Measurements from ENCODE around the gene LEF1. TPM values are rescaled to one million over a fixed set of nuclear protein-coding genes. Genes with fewer than 3 reads are reported as not detected.
A peak's percentile ranks its signal among the peaks of the same experiment; 100 is the strongest.

The LEF1 gene
- total RNA-seq, 5 donors from 2014 or later (not counting 1 experiment from before 2014, with no cell fraction given) = 412 to 776 (median 500) TPM

- H3K4me3 Mint-ChIP-seq = peak overlapping the region; percentile 75 to 78 (median 77)
- H3K27me3 Mint-ChIP-seq = no peaks in the 10 kb centered on the region
- Histone ChIP-seq H3K36me3 (ENCODE audit: control insufficient read depth in 2 of 2, extremely low read depth in 1 of 2, insufficient read depth in 1 of 2, low read length in 1 of 2) (peaks cover 11 to 54% of the 10 kb centered on the region in 2 donors), H3K9me3 (no peaks in the 10 kb centered on the region), H3K27me3 (replicated peaks in 1 of 2; ENCODE audit: control insufficient read depth in 2 of 2, extremely low read depth in 1 of 2, insufficient read depth in 2 of 2, low read length in 1 of 2) (no peaks in the 10 kb centered on the region), H3K4me1 (ENCODE audit: control insufficient read depth in 1 of 2, extremely low read depth in 1 of 2, insufficient read depth in 2 of 2, low read length in 2 of 2) (peaks cover 55 to 56% of the 10 kb centered on the region in 2 experiments), H3K4me3 (ENCODE audit: control insufficient read depth in 1 of 2, extremely low read depth in 1 of 2, low read length in 1 of 2) (peak overlapping the region in 1 of 2 donors; percentile 25), H3K27ac (ENCODE audit: low read length) (peak overlapping the region; percentile 53)
- CTCF ChIA-PET = interaction anchor here (0.9 to 1.6 kb wide), 2 partner anchors 9 to 61 kb away, joined by 3 read pairs; no protein-coding TSS in a partner anchor
- DNase-seq (peak in 9 of 35 experiments; percentile 15 to 66 (median 32)), ATAC-seq (replicated peaks in 1 of 4) (peak; percentile 11 to 44 (median 24))
- H3K36me3 Mint-ChIP-seq = peaks cover 52% of the 10 kb centered on the region
- H3K27ac Mint-ChIP-seq = peak overlapping the region; percentile 92 to 98
- peaks cover 87 to 89% (median 88%) of the 10 kb centered on the region in 3 donors for H3K4me1 Mint-ChIP-seq
- 17% methylated on average over 2 of the region's 5 CpGs for WGBS (ENCODE audit: insufficient coverage)
- H3K9me3 Mint-ChIP-seq = no peaks in the 10 kb centered on the region
- POLR2A ChIA-PET = no interaction called here
These were observed 119.3 kb downstream of the LEF1 start for GRCh38 chr4:108049406-108049805.

- peak overlapping the region; percentile 75 to 78 (median 77) for H3K4me3 Mint-ChIP-seq
- peak overlapping the region in 1 of 2 donors; percentile 25 for H3K4me3 ChIP-seq (ENCODE audit: control insufficient read depth in 1 of 2, extremely low read depth in 1 of 2, low read length in 1 of 2)
- H3K4me1 ChIP-seq (ENCODE audit: control insufficient read depth in 1 of 2, extremely low read depth in 1 of 2, insufficient read depth in 2 of 2, low read length in 2 of 2) = peaks cover 53 to 55% of the 10 kb centered on the region in 2 experiments
- H3K9me3 ChIP-seq = no peaks in the 10 kb centered on the region
- no peaks in the 10 kb centered on the region for H3K9me3 Mint-ChIP-seq
- DNase-seq = no peak
- POLR2A ChIA-PET = interaction anchor here in 1 of 2 donors (0.5 kb wide), 1 partner anchor 65 kb away, joined by 3 read pairs; no protein-coding TSS in a partner anchor
- peak overlapping the region; percentile 92 to 98 for H3K27ac Mint-ChIP-seq
- H3K27me3 Mint-ChIP-seq = no peaks in the 10 kb centered on the region
- peaks cover 49% of the 10 kb centered on the region for H3K36me3 Mint-ChIP-seq
- H3K27me3 ChIP-seq (replicated peaks in 1 of 2; ENCODE audit: control insufficient read depth in 2 of 2, extremely low read depth in 1 of 2, insufficient read depth in 2 of 2, low read length in 1 of 2) = no peaks in the 10 kb centered on the region
- H3K27ac ChIP-seq (ENCODE audit: low read length) = peak overlapping the region; percentile 53
- H3K4me1 Mint-ChIP-seq = peaks cover 86 to 89% (median 87%) of the 10 kb centered on the region in 3 donors
- 86% methylated on average over 1 of the region's 7 CpGs for WGBS (ENCODE audit: insufficient coverage)
- CTCF ChIA-PET = interaction anchor here (0.9 to 1.6 kb wide), 2 partner anchors 10 to 61 kb away, joined by 3 read pairs; no protein-coding TSS in a partner anchor
- peaks cover 11 to 51% of the 10 kb centered on the region in 2 donors for H3K36me3 ChIP-seq (ENCODE audit: control insufficient read depth in 2 of 2, extremely low read depth in 1 of 2, insufficient read depth in 1 of 2, low read length in 1 of 2)
- ATAC-seq (replicated peaks in 1 of 4) = no peak
These were observed 119.7 kb downstream of the LEF1 start for GRCh38 chr4:108048997-108049396.

GRCh38 chr4:108048157-108048556 lies 120.6 kb downstream of the LEF1 start:
- H3K9me3 Mint-ChIP-seq = no peaks in the 10 kb centered on the region
- peaks cover 50 to 53% of the 10 kb centered on the region in 2 experiments for H3K4me1 ChIP-seq (ENCODE audit: control insufficient read depth in 1 of 2, extremely low read depth in 1 of 2, insufficient read depth in 2 of 2, low read length in 2 of 2)
- H3K27me3 ChIP-seq (replicated peaks in 1 of 2; ENCODE audit: control insufficient read depth in 2 of 2, extremely low read depth in 1 of 2, insufficient read depth in 2 of 2, low read length in 1 of 2) = no peaks in the 10 kb centered on the region
- H3K27ac ChIP-seq (ENCODE audit: low read length) = no peak overlapping the region
- 100% methylated on average over 1 of the region's 6 CpGs for WGBS (ENCODE audit: insufficient coverage)
- H3K4me3 Mint-ChIP-seq = peak overlapping the region in 1 of 3 donors; percentile 77
- peaks cover 43% of the 10 kb centered on the region for H3K36me3 Mint-ChIP-seq
- POLR2A ChIA-PET = interaction anchor here (0.6 to 0.7 kb wide), 4 partner anchors 17 to 671 kb away, joined by 3 to 4 read pairs (median 3); no protein-coding TSS in a partner anchor
- no peak overlapping the region for H3K4me3 ChIP-seq (ENCODE audit: control insufficient read depth in 1 of 2, extremely low read depth in 1 of 2, low read length in 1 of 2)
- CTCF ChIA-PET = interaction anchor here (0.6 to 1.7 kb wide), 4 partner anchors 13 to 1357 kb away, joined by 3 to 6 read pairs (median 4); no protein-coding TSS in a partner anchor
- H3K36me3 ChIP-seq (ENCODE audit: control insufficient read depth in 2 of 2, extremely low read depth in 1 of 2, insufficient read depth in 1 of 2, low read length in 1 of 2) = peaks cover 11 to 43% of the 10 kb centered on the region in 2 donors
- ATAC-seq (replicated peaks in 1 of 4) = no peak
- no peaks in the 10 kb centered on the region for H3K9me3 ChIP-seq
- H3K27me3 Mint-ChIP-seq = no peaks in the 10 kb centered on the region
- no peak for DNase-seq
- peak overlapping the region in 1 of 2 donors; percentile 98 for H3K27ac Mint-ChIP-seq
- H3K4me1 Mint-ChIP-seq = peaks cover 86 to 89% (median 87%) of the 10 kb centered on the region in 3 donors

GRCh38 chr4:108047199-108047598 lies 121.5 kb downstream of the LEF1 start:
- H3K9me3 Mint-ChIP-seq = no peaks in the 10 kb centered on the region
- H3K27ac ChIP-seq (ENCODE audit: low read length) = no peak overlapping the region
- peaks cover 80 to 83% (median 81%) of the 10 kb centered on the region in 3 donors for H3K4me1 Mint-ChIP-seq
- H3K4me3 ChIP-seq (ENCODE audit: control insufficient read depth in 1 of 2, extremely low read depth in 1 of 2, low read length in 1 of 2) = no peak overlapping the region
- peaks cover 36% of the 10 kb centered on the region for H3K36me3 Mint-ChIP-seq
- H3K27me3 Mint-ChIP-seq = no peaks in the 10 kb centered on the region
- H3K36me3 ChIP-seq (ENCODE audit: control insufficient read depth in 2 of 2, extremely low read depth in 1 of 2, insufficient read depth in 1 of 2, low read length in 1 of 2) = peaks cover 11 to 34% of the 10 kb centered on the region in 2 donors
- H3K4me3 Mint-ChIP-seq = no peak overlapping the region
- H3K9me3 ChIP-seq = no peaks in the 10 kb centered on the region
- ATAC-seq (replicated peaks in 1 of 4) = no peak
- POLR2A ChIA-PET = interaction anchor here in 1 of 2 donors (0.6 kb wide), 1 partner anchor 20 kb away, joined by 4 read pairs; no protein-coding TSS in a partner anchor
- CTCF ChIA-PET = interaction anchor here in 1 of 2 donors (0.8 to 1.7 kb wide), 2 partner anchors 12 to 17 kb away, joined by 3 to 6 read pairs; no protein-coding TSS in a partner anchor
- H3K27ac Mint-ChIP-seq = peak overlapping the region in 1 of 2 donors; percentile 50
- peaks cover 45 to 48% of the 10 kb centered on the region in 2 experiments for H3K4me1 ChIP-seq (ENCODE audit: control insufficient read depth in 1 of 2, extremely low read depth in 1 of 2, insufficient read depth in 2 of 2, low read length in 2 of 2)
- no peaks in the 10 kb centered on the region for H3K27me3 ChIP-seq (replicated peaks in 1 of 2; ENCODE audit: control insufficient read depth in 2 of 2, extremely low read depth in 1 of 2, insufficient read depth in 2 of 2, low read length in 1 of 2)
- WGBS (ENCODE audit: insufficient coverage) = no CpG with 5 or more reads among the region's 2 CpGs
- no peak for DNase-seq

GRCh38 chr4:108045687-108046024 lies 123.1 kb downstream of the LEF1 start:
- no peaks in the 10 kb centered on the region for H3K9me3 Mint-ChIP-seq
- POLR2A ChIA-PET = no interaction called here
- Histone ChIP-seq H3K27ac (ENCODE audit: low read length) (peak overlapping the region; percentile 56), H3K9me3 (no peaks in the 10 kb centered on the region), H3K4me3 (ENCODE audit: control insufficient read depth in 1 of 2, extremely low read depth in 1 of 2, low read length in 1 of 2) (no peak overlapping the region), H3K27me3 (replicated peaks in 1 of 2; ENCODE audit: control insufficient read depth in 2 of 2, extremely low read depth in 1 of 2, insufficient read depth in 2 of 2, low read length in 1 of 2) (no peaks in the 10 kb centered on the region), H3K36me3 (ENCODE audit: control insufficient read depth in 2 of 2, extremely low read depth in 1 of 2, insufficient read depth in 1 of 2, low read length in 1 of 2) (peaks cover 11 to 28% of the 10 kb centered on the region in 2 donors), H3K4me1 (ENCODE audit: control insufficient read depth in 1 of 2, extremely low read depth in 1 of 2, insufficient read depth in 2 of 2, low read length in 2 of 2) (peaks cover 31 to 35% of the 10 kb centered on the region in 2 experiments)
- H3K27me3 Mint-ChIP-seq = no peaks in the 10 kb centered on the region
- peak overlapping the region; percentile 77 to 81 for H3K27ac Mint-ChIP-seq
- peaks cover 65 to 68% (median 66%) of the 10 kb centered on the region in 3 donors for H3K4me1 Mint-ChIP-seq
- H3K4me3 Mint-ChIP-seq = peak overlapping the region in 1 of 3 donors; percentile 48
- 75% methylated on average over 2 of the region's 3 CpGs for WGBS (ENCODE audit: insufficient coverage)
- peak in 3 of 4 experiments; percentile 26 to 63 (median 34) for ATAC-seq (replicated peaks in 1 of 4)
- H3K36me3 Mint-ChIP-seq = peaks cover 28% of the 10 kb centered on the region
- peak in 4 of 35 experiments; percentile 14 to 48 (median 21) for DNase-seq
- CTCF ChIA-PET = no interaction called here

GRCh38 chr4:108044951-108045686 lies 123.6 kb downstream of the LEF1 start:
- peaks cover 11 to 28% of the 10 kb centered on the region in 2 donors for H3K36me3 ChIP-seq (ENCODE audit: control insufficient read depth in 2 of 2, extremely low read depth in 1 of 2, insufficient read depth in 1 of 2, low read length in 1 of 2)
- Mint-ChIP-seq H3K9me3 (no peaks in the 10 kb centered on the region), H3K27ac (peak overlapping the region; percentile 77 to 81), H3K36me3 (peaks cover 28% of the 10 kb centered on the region), H3K27me3 (no peaks in the 10 kb centered on the region), H3K4me1 (peaks cover 60 to 63% (median 60%) of the 10 kb centered on the region in 3 donors), H3K4me3 (peak overlapping the region in 1 of 3 donors; percentile 48)
- H3K9me3 ChIP-seq = no peaks in the 10 kb centered on the region
- no peak overlapping the region for H3K27ac ChIP-seq (ENCODE audit: low read length)
- ChIA-PET POLR2A (no interaction called here), CTCF (interaction anchor here in 1 of 2 donors (0.6 kb wide), 1 partner anchor 570 kb away, joined by 3 read pairs; no protein-coding TSS in a partner anchor)
- peaks cover 28 to 29% of the 10 kb centered on the region in 2 experiments for H3K4me1 ChIP-seq (ENCODE audit: control insufficient read depth in 1 of 2, extremely low read depth in 1 of 2, insufficient read depth in 2 of 2, low read length in 2 of 2)
- H3K4me3 ChIP-seq (ENCODE audit: control insufficient read depth in 1 of 2, extremely low read depth in 1 of 2, low read length in 1 of 2) = no peak overlapping the region
- DNase-seq = no peak
- H3K27me3 ChIP-seq (replicated peaks in 1 of 2; ENCODE audit: control insufficient read depth in 2 of 2, extremely low read depth in 1 of 2, insufficient read depth in 2 of 2, low read length in 1 of 2) = no peaks in the 10 kb centered on the region
- WGBS (ENCODE audit: insufficient coverage) = 100% methylated on average over 1 of the region's 9 CpGs
- peak in 3 of 4 experiments; percentile 4 to 15 (median 4) for ATAC-seq (replicated peaks in 1 of 4)

Measured in T-cell (primary cell).